OCI-LY7 (cell line): ENCODE results near the gene TRAPPC3L.

ENCODE experiments used
- EZH2phosphoT487 ChIP-seq: fragments of 200-600 bp; sonication (generic); IDR thresholded peaks from 2 replicates; pipeline ENCODE4 v1.6.1; 2018; ENCODE audit warnings: low read depth, borderline replicate concordance, mild to moderate bottlenecking, mixed run types, antibody characterized with exemption, low read length, moderate library complexity, mixed read lengths
- TF ChIP-seq, protein P1 (sequence below): fragments of 200-600 bp; sonication (generic); conservative IDR thresholded peaks from 2 replicates; pipeline ENCODE4 v1.5.1; 2014; ENCODE audit warnings: mild to moderate bottlenecking, antibody characterized with exemption, low read length, moderate library complexity, mixed read lengths

DNA sequence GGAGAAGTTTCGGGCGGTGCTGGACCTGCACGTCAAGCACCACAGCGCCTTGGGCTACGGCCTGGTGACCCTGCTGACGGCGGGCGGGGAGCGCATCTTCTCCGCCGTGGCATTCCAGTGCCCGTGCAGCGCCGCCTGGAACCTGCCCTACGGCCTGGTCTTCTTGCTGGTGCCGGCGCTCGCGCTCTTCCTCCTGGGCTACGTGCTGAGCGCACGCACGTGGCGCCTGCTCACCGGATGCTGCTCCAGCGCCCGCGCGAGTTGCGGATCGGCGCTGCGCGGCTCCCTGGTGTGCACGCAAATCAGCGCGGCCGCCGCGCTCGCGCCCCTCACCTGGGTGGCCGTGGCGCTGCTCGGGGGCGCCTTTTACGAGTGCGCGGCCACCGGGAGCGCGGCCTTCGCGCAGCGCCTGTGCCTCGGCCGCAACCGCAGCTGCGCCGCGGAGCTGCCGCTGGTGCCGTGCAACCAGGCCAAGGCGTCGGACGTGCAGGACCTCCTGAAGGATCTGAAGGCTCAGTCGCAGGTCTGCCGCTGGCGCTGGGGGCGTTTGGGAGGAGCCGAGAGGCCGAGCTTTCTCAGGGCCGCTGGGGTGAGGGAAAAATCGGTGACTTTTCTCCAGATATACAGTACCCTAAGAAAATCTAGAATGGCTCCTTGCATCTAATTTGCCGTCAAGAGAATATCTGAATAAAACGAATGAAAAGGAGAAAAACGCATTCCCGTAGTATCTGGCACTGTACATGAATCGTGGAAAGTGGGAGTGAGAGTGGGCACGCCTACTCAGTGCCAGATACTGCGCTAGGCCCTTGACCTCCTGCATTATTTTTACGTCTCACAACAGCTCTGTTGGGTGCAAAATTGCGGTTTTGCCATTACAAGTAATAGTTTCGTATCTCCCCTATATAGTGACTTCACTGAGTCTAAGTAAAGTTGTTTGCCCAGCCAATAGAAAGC, 83.3 kb downstream of the TRAPPC3L start:
- TF ChIP-seq, protein P1, sequence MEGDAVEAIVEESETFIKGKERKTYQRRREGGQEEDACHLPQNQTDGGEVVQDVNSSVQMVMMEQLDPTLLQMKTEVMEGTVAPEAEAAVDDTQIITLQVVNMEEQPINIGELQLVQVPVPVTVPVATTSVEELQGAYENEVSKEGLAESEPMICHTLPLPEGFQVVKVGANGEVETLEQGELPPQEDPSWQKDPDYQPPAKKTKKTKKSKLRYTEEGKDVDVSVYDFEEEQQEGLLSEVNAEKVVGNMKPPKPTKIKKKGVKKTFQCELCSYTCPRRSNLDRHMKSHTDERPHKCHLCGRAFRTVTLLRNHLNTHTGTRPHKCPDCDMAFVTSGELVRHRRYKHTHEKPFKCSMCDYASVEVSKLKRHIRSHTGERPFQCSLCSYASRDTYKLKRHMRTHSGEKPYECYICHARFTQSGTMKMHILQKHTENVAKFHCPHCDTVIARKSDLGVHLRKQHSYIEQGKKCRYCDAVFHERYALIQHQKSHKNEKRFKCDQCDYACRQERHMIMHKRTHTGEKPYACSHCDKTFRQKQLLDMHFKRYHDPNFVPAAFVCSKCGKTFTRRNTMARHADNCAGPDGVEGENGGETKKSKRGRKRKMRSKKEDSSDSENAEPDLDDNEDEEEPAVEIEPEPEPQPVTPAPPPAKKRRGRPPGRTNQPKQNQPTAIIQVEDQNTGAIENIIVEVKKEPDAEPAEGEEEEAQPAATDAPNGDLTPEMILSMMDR: no peak
- no peak for TF ChIP-seq EZH2phosphoT487
